Upper lobe of left lung (tissue), 4 donors: Measurements from ENCODE around the gene MUC13.

Source experiments
- POLR2A ChIP-seq, 4 donors: fragments of 450-650 bp; IDR thresholded peaks; one replicate each; pipeline ENCODE4 v1.5.1; 2016 to 2017; ENCODE audit warnings: antibody characterized with exemption in 4 of 4, mild to moderate bottlenecking in 2 of 4
- POLR2AphosphoS5 ChIP-seq, 2 donors: sonication (generic); formaldehyde crosslinking; IDR thresholded peaks; one replicate each; pipeline ENCODE4 v1.5.1; 2017; ENCODE audit warnings: antibody characterized with exemption in 2 of 2
- TF ChIP-seq, protein P1 (sequence below), 6 experiments: fragments of 450-650 bp in 4 of 6; fragments of 200-600 bp in 2 of 6; sonication (generic) in 2 of 6; IDR thresholded peaks; one replicate each; pipeline ENCODE4 v1.5.1; 2016 to 2019; ENCODE audit warnings: antibody characterized with exemption in 6 of 6

DNA sequence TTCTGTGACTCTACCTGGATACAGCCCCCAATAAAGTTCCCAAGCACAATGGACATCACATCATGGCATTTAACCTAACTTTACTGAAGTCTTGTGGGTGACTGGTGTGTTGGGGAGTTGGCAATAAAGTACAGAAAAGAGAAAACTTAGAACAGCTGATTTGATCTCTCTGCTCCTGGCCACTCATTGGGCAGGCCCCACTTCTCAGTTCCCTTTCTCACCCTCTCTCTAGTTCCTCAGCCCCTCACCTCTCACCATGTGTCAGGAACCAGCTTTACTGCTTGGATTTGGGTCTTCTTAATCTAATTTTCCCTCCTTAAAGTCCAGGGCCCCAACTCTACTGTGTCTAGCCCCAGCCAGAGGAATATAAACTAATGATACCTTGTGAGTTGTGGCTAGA is 713 bp upstream of the MUC13 start:
- TF ChIP-seq POLR2A (IDR thresholded peaks at IDR 0.05) (no peak), POLR2AphosphoS5 (IDR thresholded peaks at IDR 0.05) (no peak)
- TF ChIP-seq, protein P1, sequence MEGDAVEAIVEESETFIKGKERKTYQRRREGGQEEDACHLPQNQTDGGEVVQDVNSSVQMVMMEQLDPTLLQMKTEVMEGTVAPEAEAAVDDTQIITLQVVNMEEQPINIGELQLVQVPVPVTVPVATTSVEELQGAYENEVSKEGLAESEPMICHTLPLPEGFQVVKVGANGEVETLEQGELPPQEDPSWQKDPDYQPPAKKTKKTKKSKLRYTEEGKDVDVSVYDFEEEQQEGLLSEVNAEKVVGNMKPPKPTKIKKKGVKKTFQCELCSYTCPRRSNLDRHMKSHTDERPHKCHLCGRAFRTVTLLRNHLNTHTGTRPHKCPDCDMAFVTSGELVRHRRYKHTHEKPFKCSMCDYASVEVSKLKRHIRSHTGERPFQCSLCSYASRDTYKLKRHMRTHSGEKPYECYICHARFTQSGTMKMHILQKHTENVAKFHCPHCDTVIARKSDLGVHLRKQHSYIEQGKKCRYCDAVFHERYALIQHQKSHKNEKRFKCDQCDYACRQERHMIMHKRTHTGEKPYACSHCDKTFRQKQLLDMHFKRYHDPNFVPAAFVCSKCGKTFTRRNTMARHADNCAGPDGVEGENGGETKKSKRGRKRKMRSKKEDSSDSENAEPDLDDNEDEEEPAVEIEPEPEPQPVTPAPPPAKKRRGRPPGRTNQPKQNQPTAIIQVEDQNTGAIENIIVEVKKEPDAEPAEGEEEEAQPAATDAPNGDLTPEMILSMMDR (IDR thresholded peaks at IDR 0.05) = no peak
